Panc1 (cell line): ENCODE data around the gene CHRNB1. TPM values are rescaled to one million over a fixed set of nuclear protein-coding genes. Genes with fewer than 3 reads are reported as not detected.

Experiments
- ATAC-seq: fragments of 200-7000 bp; cut with Tn5 transposase; 2 replicates; pipeline ENCODE4 v1.9.1; 2020; ENCODE audit warnings: mild to moderate bottlenecking, moderate library complexity
- BruUV-seq: library from RNA; stranded (reverse); fragments of 400-500 nt; replicated peaks from 2 replicates; lab custom pipeline; 2021; lab: Mats Ljungman, UMichigan
- CTCF ChIA-PET: fragments of 300-600 bp; sonication (Branson Sonifier 250); formaldehyde crosslinking; loops from one replicate; lab custom pipeline; 2022; ENCODE audit warnings: antibody characterized with exemption; lab: Charles Lee
- POLR2A ChIA-PET: fragments of 300-600 bp; sonication (Branson Sonifier 250); formaldehyde crosslinking; loops from one replicate; lab custom pipeline; 2022; ENCODE audit warnings: antibody characterized with exemption; lab: Charles Lee
- DNase-seq: peaks from one replicate; pipeline ENCODE4 v3.0.0-alpha.2; 2010; ENCODE audit warnings: low read depth, low spot score
- H3K27ac ChIP-seq: 2 replicates; pipeline ENCODE4 v1.5.1; 2011; ENCODE audit warnings: mild to moderate bottlenecking, low read length, inconsistent platforms
- H3K27me3 ChIP-seq: fragments of 200-500 bp; sonication (Bioruptor generic); 2 replicates; pipeline ENCODE4 v1.6.0; 2014; ENCODE audit warnings: low read length, inconsistent platforms; ENCODE audit not compliant: control insufficient read depth, insufficient read depth
- H3K36me3 ChIP-seq: fragments of 200-500 bp; sonication (Bioruptor generic); 2 replicates; pipeline ENCODE4 v1.5.1; 2014; ENCODE audit warnings: inconsistent platforms, mild to moderate bottlenecking, low read length, moderate library complexity; ENCODE audit not compliant: control insufficient read depth, insufficient read depth
- H3K4me1 ChIP-seq: 2 replicates; pipeline ENCODE4 v1.5.1; 2011; ENCODE audit warnings: inconsistent platforms, mild to moderate bottlenecking, low read length, moderate library complexity; ENCODE audit not compliant: control insufficient read depth, insufficient read depth
- H3K4me3 ChIP-seq, 2 experiments: 2 replicates each; pipeline ENCODE4 v1.5.1; 2011 to 2012; ENCODE audit warnings: low read depth in 2 of 2, low read length in 2 of 2, mild to moderate bottlenecking in 2 of 2, inconsistent platforms in 1 of 2, moderate library complexity in 1 of 2
- H3K9me3 ChIP-seq: fragments of 200-500 bp; sonication (Bioruptor generic); 2 replicates; pipeline ENCODE4 v1.5.1; 2014; ENCODE audit warnings: low read depth, mild to moderate bottlenecking, inconsistent platforms, low read length, moderate library complexity; ENCODE audit not compliant: control insufficient read depth, insufficient read depth
- POLR2AphosphoS5 ChIP-seq: IDR thresholded peaks from 2 replicates; pipeline ENCODE4 v1.6.1; 2012; ENCODE audit warnings: mild to moderate bottlenecking, low read depth, low read length, moderate library complexity
- REST ChIP-seq, 2 experiments: IDR thresholded peaks; 2 replicates each; pipeline ENCODE4 v1.6.1; 2011 to 2012; ENCODE audit warnings: low read depth in 2 of 2, control low read depth in 1 of 2, low read length in 1 of 2, mild to moderate bottlenecking in 1 of 2, moderate library complexity in 1 of 2; ENCODE audit not compliant: insufficient read depth in 1 of 2
- SIN3A ChIP-seq: IDR thresholded peaks from 2 replicates; pipeline ENCODE4 v1.6.1; 2012; ENCODE audit warnings: low read depth, mild to moderate bottlenecking, low read length, moderate library complexity, borderline replicate concordance; ENCODE audit not compliant: insufficient read depth
- TCF7L2 ChIP-seq: IDR thresholded peaks from 2 replicates; pipeline ENCODE4 v1.6.1; 2011; ENCODE audit warnings: mild to moderate bottlenecking, low read depth, low read length, inconsistent platforms
- in situ Hi-C: cut with HindIII; loops from 2 replicates; pipeline ENCODE4 v1.10.0; 2016; ENCODE audit warnings: low sequenced_read_pairs, low pct_unique_long_range_greater_than_20kb
- intact Hi-C: fragments of 100-400 bp; cut with micrococcal nuclease; formaldehyde crosslinking; loops from one replicate; pipeline ENCODE4 v1.10.0; 2022; ENCODE audit not compliant: unreplicated experiment
- total RNA-seq: library from RNA; stranded (reverse); gene quantifications from one replicate; pipeline ENCODE4 v1.2.1, GENCODE V29; 2021; ENCODE audit not compliant: unreplicated experiment
- TF ChIP-seq, protein P1 (sequence below): fragments of 450-650 bp; IDR thresholded peaks from 2 replicates; pipeline ENCODE4 v1.5.1; 2017; ENCODE audit warnings: mild to moderate bottlenecking

CHRNB1 gene
- total RNA-seq, 1 experiment from 2014 or later = 14.3 TPM

DNA sequence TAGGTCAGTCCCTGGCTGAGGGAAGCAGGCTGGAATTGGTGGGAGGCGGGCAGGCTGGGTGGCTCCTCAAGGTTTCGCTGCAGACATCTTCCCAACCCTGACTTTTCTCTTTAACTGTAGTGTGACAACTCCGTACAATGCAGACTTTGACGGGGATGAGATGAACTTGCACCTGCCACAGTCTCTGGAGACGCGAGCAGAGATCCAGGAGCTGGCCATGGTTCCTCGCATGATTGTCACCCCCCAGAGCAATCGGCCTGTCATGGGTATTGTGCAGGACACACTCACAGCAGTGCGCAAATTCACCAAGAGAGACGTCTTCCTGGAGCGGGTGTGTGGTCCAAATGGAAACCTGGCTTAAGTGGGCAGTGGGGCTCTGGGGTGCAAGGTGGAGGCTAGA, 54.3 kb downstream of the CHRNB1 start:
- POLR2A ChIA-PET = interaction anchor here (0.6 kb wide), 1 partner anchor 11 kb away, joined by 5 read pairs; no protein-coding TSS in a partner anchor
- Histone ChIP-seq H3K4me1 (no peaks in the 10 kb centered on the region), H3K27me3 (no peaks in the 10 kb centered on the region), H3K36me3 (peaks cover 43% of the 10 kb centered on the region), H3K9me3 (no peaks in the 10 kb centered on the region), H3K4me3 (no peak overlapping the region), H3K27ac (no peak overlapping the region)
- DNase-seq (no peak), ATAC-seq (no peak)
- TF ChIP-seq POLR2AphosphoS5 (no peak), TCF7L2 (no peak), SIN3A (no peak), REST (IDR thresholded peaks at IDR 0.05; ENCODE audit: insufficient read depth in 1 of 2, low read depth in 2 of 2, low read length in 1 of 2) (no peak)
- TF ChIP-seq, protein P1, sequence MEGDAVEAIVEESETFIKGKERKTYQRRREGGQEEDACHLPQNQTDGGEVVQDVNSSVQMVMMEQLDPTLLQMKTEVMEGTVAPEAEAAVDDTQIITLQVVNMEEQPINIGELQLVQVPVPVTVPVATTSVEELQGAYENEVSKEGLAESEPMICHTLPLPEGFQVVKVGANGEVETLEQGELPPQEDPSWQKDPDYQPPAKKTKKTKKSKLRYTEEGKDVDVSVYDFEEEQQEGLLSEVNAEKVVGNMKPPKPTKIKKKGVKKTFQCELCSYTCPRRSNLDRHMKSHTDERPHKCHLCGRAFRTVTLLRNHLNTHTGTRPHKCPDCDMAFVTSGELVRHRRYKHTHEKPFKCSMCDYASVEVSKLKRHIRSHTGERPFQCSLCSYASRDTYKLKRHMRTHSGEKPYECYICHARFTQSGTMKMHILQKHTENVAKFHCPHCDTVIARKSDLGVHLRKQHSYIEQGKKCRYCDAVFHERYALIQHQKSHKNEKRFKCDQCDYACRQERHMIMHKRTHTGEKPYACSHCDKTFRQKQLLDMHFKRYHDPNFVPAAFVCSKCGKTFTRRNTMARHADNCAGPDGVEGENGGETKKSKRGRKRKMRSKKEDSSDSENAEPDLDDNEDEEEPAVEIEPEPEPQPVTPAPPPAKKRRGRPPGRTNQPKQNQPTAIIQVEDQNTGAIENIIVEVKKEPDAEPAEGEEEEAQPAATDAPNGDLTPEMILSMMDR = no peak
- CTCF ChIA-PET = no interaction called here
- intact Hi-C loops (no loop called here), in situ Hi-C loops (no loop called here)
- BruUV-seq = no TSS peak

- Histone ChIP-seq H3K4me3 (no peak overlapping the region), H3K36me3 (peaks cover 54% of the 10 kb centered on the region), H3K9me3 (no peaks in the 10 kb centered on the region), H3K4me1 (no peaks in the 10 kb centered on the region), H3K27me3 (no peaks in the 10 kb centered on the region), H3K27ac (no peak overlapping the region)
- ChIA-PET POLR2A (no interaction called here), CTCF (no interaction called here)
- intact Hi-C loops (no loop called here), in situ Hi-C loops (no loop called here)
- DNase-seq (no peak), ATAC-seq (no peak)
- TF ChIP-seq, protein P1 = no peak
- TF ChIP-seq SIN3A (no peak), TCF7L2 (no peak), REST (IDR thresholded peaks at IDR 0.05; ENCODE audit: insufficient read depth in 1 of 2, low read depth in 2 of 2, low read length in 1 of 2) (no peak), POLR2AphosphoS5 (no peak)
- no TSS peak for BruUV-seq
These were observed 56.9 kb downstream of the CHRNB1 start for GRCh38 chr17:7501729-7502128.
